ENCODE measurements around the gene CLDN16.

Gene CLDN16, protein sequence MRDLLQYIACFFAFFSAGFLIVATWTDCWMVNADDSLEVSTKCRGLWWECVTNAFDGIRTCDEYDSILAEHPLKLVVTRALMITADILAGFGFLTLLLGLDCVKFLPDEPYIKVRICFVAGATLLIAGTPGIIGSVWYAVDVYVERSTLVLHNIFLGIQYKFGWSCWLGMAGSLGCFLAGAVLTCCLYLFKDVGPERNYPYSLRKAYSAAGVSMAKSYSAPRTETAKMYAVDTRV

DNA sequence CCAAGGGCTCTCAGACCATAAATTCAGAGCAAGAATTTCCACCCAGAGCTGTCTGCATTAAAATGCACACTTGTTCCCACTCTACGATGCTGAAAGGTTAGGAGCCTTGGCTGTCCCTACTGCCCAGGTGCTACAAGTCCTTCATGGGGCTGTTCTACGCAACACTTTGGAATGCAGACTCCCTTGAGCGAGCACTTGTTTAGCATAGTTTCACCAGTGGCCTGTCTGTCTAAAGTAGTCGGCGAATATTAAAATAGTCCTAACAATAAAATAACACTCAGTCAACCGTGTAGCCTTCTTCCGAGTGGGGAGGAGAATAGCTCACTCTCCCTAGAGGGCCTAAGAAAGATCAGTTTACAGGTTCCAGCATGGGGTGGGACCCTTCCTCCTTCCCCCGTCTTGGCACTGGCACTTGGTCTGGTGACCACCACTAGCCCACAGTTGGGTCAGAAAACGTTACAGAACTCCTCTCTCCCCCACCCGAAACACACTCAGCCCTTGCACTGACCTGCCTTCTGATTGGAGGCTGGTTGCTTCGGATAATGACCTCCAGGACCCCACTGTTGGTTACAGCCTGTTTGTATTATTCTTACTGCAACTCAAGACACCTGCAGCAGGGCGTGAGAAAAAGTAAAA lies at the start of gene CLDN16:
CLDN16 (plus strand) TSS at position 586 of the 636 bp plus-strand sequence. CDS start 167 bp downstream, outside the sequence.
- Histone ChIP-seq H3K4me3 (ENCODE audit: low read depth in 1 of 2, low read length in 2 of 2) (no peak within 1 kb of the TSS), H3K27me3 (ENCODE audit: low read depth, low read length) (no peaks in the 10 kb centered on the region), H3K36me3 (ENCODE audit: control insufficient read depth in 1 of 2, insufficient read depth in 2 of 2, low read length in 2 of 2) (no peaks in the 10 kb centered on the region), H3K9me3 (ENCODE audit: control insufficient read depth in 1 of 2, low read length in 2 of 2) (no peaks in the 10 kb centered on the region), H3K4me1 (ENCODE audit: control insufficient read depth in 1 of 2, insufficient read depth in 2 of 2, low read length in 2 of 2) (no peaks in the 10 kb centered on the region), H3K27ac (ENCODE audit: low read length) (no peak within 1 kb of the TSS)

DNA sequence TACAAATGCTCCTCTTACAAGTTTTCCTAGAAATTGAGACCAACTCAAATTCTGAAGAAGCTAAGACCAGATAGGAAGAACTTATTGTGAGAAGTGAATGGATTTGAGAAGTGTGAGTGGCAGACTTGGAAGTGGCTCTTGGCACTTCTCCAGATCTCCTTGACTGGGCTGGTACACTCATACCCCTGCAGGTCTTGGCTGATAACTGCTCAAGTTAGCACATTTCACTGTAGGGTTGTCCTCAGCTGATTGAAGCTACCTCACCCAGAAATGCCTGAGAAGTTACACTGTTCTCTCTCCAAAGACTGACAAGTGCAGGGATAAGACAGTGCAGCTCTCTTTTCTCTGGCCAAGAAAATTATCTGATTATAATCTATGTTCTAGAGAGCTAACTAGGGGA lies 49.2 kb upstream of the CLDN16 start:
- no peaks in the 10 kb centered on the region for H3K27me3 ChIP-seq (ENCODE audit: low read depth, low read length)
- H3K27ac ChIP-seq (ENCODE audit: low read length), result no peak overlapping the region
- no peak overlapping the region for H3K4me3 ChIP-seq (ENCODE audit: low read depth in 1 of 2, low read length in 2 of 2)
- no peaks in the 10 kb centered on the region for H3K36me3 ChIP-seq (ENCODE audit: control insufficient read depth in 1 of 2, insufficient read depth in 2 of 2, low read length in 2 of 2)
- no peaks in the 10 kb centered on the region for H3K4me1 ChIP-seq (ENCODE audit: control insufficient read depth in 1 of 2, insufficient read depth in 2 of 2, low read length in 2 of 2)
- H3K9me3 ChIP-seq (ENCODE audit: control insufficient read depth in 1 of 2, low read length in 2 of 2), result no peaks in the 10 kb centered on the region

DNA sequence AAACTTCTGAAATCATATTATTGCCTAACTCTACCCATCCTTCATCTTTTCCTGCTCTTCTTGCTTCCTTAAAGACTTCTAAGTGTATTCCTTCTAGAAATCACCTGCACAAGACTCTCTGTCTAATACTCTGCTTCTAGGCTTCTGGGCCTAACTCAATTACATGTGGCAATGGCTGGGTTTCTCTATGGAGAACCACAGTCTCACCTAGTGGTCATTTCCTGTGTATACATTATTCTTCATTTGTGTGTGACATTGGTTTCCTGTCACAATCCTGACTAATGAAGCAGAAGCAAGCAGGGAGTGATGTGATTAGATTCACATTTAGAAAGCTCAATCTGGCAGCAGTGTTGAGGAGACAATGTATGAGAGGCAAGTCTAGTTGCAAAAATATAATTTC lies 48.8 kb upstream of the CLDN16 start:
- Histone ChIP-seq H3K4me3 (ENCODE audit: low read depth in 1 of 2, low read length in 2 of 2) (no peak overlapping the region), H3K36me3 (ENCODE audit: control insufficient read depth in 1 of 2, insufficient read depth in 2 of 2, low read length in 2 of 2) (no peaks in the 10 kb centered on the region), H3K27me3 (ENCODE audit: low read depth, low read length) (no peaks in the 10 kb centered on the region), H3K9me3 (ENCODE audit: control insufficient read depth in 1 of 2, low read length in 2 of 2) (no peaks in the 10 kb centered on the region), H3K27ac (ENCODE audit: low read length) (no peak overlapping the region), H3K4me1 (ENCODE audit: control insufficient read depth in 1 of 2, insufficient read depth in 2 of 2, low read length in 2 of 2) (no peaks in the 10 kb centered on the region)

DNA sequence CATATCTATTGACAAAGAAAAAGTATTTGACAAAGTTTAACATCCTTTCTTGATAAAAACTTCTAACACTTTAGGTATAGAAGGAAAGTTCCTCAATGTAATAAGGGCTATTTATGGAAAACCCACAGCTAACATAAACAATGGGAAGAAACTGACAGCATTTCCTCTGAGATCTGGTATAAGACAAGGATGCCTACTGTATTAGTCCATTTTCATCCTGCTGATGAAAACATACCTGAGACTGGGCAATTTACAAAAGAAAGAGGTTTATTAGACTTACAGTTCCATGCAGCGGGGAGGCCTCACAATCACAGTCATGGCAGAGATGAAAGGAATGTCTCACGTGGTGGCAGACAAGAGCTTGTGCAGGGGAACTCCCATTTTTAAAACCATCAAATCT lies 47.9 kb upstream of the CLDN16 start:
- Histone ChIP-seq H3K27me3 (ENCODE audit: low read depth, low read length) (no peaks in the 10 kb centered on the region), H3K4me1 (ENCODE audit: control insufficient read depth in 1 of 2, insufficient read depth in 2 of 2, low read length in 2 of 2) (peaks cover under 1 to 5% of the 10 kb centered on the region in 2 donors), H3K9me3 (ENCODE audit: control insufficient read depth in 1 of 2, low read length in 2 of 2) (no peaks in the 10 kb centered on the region), H3K4me3 (ENCODE audit: low read depth in 1 of 2, low read length in 2 of 2) (no peak overlapping the region), H3K27ac (ENCODE audit: low read length) (no peak overlapping the region), H3K36me3 (ENCODE audit: control insufficient read depth in 1 of 2, insufficient read depth in 2 of 2, low read length in 2 of 2) (no peaks in the 10 kb centered on the region)

DNA sequence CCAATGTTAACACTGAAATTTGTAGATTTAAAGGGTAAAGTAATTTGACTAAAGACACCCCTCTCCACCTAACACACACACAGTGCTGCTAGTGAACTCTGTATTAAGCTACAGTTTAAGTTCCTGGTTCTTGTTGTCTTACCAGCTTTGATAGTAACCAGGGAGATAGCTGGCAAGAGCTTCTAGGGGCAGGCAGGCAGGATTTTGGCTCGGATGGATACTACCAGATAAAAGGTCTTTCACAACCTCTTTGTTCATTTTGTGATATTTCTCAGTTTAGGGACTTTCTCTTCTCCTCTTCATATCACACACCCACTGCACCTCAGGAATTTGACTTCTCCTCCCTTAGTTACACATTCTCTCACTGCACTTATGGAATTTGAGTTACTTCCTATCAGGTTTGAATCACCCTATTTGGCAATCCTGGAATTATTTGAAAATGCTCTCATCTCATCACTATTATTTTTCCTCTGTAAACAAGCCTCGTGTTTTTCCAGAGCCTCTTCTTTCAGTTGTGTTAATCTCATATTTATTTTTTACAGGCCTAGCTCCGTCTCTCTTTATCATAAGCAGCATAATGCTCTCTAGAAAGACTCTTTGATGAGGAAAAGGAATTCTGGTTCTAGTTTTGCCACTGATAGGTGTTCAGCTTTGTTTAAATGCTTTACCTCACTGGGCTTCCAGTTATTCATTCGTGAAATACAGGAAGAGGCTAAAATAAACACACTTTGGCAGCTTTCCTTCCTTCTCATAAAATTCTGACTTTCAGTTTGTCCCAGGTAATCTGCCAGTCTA lies 42.7 kb upstream of the CLDN16 start:
- no peak overlapping the region for H3K4me3 ChIP-seq (ENCODE audit: low read depth in 1 of 2, low read length in 2 of 2)
- H3K27me3 ChIP-seq (ENCODE audit: low read depth, low read length), result no peaks in the 10 kb centered on the region
- no peaks in the 10 kb centered on the region for H3K36me3 ChIP-seq (ENCODE audit: control insufficient read depth in 1 of 2, insufficient read depth in 2 of 2, low read length in 2 of 2)
- H3K27ac ChIP-seq (ENCODE audit: low read length), result peak overlapping the region; percentile 18
- peaks cover 5% of the 10 kb centered on the region in 2 donors for H3K4me1 ChIP-seq (ENCODE audit: control insufficient read depth in 1 of 2, insufficient read depth in 2 of 2, low read length in 2 of 2)
- H3K9me3 ChIP-seq (ENCODE audit: control insufficient read depth in 1 of 2, low read length in 2 of 2), result no peaks in the 10 kb centered on the region

DNA sequence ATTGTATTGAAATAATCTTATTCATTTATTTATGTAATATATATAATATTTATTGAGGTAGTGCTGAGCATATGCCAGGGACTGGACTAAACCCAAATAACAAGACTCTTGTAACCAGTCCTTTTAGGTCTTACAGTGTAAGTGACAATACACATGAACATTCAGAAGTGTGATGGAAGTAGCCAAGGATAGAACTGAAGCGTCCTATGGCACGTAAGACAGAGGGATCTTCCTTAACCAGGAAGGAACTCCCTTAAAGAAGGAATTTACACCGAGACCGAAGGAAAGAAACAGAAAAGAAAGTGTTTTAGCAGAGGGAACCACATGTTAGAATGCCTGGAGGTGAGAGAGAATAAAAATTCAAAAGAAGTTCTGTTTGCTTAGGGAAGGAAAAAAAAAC lies 42.1 kb upstream of the CLDN16 start:
- Histone ChIP-seq H3K36me3 (ENCODE audit: control insufficient read depth in 1 of 2, insufficient read depth in 2 of 2, low read length in 2 of 2) (no peaks in the 10 kb centered on the region), H3K4me3 (ENCODE audit: low read depth in 1 of 2, low read length in 2 of 2) (no peak overlapping the region), H3K9me3 (ENCODE audit: control insufficient read depth in 1 of 2, low read length in 2 of 2) (no peaks in the 10 kb centered on the region), H3K27me3 (ENCODE audit: low read depth, low read length) (no peaks in the 10 kb centered on the region), H3K27ac (ENCODE audit: low read length) (no peak overlapping the region), H3K4me1 (ENCODE audit: control insufficient read depth in 1 of 2, insufficient read depth in 2 of 2, low read length in 2 of 2) (peaks cover 5% of the 10 kb centered on the region in 2 donors)

DNA sequence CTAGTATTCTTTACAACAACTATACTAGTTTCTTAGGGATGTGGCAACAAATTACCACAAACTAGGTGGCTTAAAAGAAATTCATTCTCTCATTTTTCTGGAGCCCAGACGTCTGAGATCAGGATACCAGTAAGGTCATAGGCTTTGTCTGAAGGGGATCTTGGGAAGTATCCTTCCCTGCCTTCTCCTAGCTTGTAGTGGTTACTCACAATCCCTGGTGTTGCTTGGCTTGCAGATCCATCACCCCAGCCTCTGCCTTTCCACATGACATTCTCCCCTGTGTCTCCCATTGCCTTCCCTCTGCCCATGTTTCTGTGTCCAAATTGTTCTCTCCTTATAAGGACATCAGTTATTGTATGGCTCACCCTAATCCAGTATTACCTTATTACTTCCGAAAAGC lies 41.4 kb upstream of the CLDN16 start:
- H3K4me3 ChIP-seq (ENCODE audit: low read depth in 1 of 2, low read length in 2 of 2), result no peak overlapping the region
- H3K27ac ChIP-seq (ENCODE audit: low read length), result no peak overlapping the region
- no peaks in the 10 kb centered on the region for H3K36me3 ChIP-seq (ENCODE audit: control insufficient read depth in 1 of 2, insufficient read depth in 2 of 2, low read length in 2 of 2)
- peaks cover 5% of the 10 kb centered on the region in 2 donors for H3K4me1 ChIP-seq (ENCODE audit: control insufficient read depth in 1 of 2, insufficient read depth in 2 of 2, low read length in 2 of 2)
- no peaks in the 10 kb centered on the region for H3K9me3 ChIP-seq (ENCODE audit: control insufficient read depth in 1 of 2, low read length in 2 of 2)
- no peaks in the 10 kb centered on the region for H3K27me3 ChIP-seq (ENCODE audit: low read depth, low read length)

DNA sequence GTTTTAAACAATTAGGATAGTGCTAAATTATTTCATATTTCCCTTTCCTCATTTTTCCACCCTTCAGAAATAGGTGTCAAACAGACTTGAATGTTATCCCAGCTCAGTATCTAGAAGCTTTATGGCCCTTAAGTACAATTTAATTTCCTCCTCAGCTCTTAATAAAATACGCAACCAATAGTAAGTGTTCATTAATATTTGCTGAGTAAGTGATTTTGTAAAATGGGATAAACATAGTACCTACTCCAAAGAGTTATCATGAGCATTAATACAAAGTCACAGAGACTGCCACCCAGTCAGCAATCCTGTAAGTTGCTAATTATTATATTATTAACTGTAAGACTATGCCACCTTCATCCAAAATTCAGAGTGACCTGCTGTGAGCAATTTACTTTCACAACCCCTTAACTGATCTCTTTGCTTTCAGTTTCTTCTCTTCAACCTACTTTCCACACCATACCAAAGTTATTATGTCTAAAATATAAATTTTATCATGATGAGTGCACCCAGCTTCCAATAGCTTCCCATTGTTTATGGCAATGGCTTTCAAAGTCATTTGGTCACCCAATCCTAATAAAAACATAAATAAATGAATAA lies 35.0 kb upstream of the CLDN16 start:
- Histone ChIP-seq H3K27ac (ENCODE audit: low read length) (no peak overlapping the region), H3K4me3 (ENCODE audit: low read depth in 1 of 2, low read length in 2 of 2) (no peak overlapping the region), H3K27me3 (ENCODE audit: low read depth, low read length) (no peaks in the 10 kb centered on the region), H3K9me3 (ENCODE audit: control insufficient read depth in 1 of 2, low read length in 2 of 2) (peaks cover 0 to 4% of the 10 kb centered on the region in 2 donors), H3K36me3 (ENCODE audit: control insufficient read depth in 1 of 2, insufficient read depth in 2 of 2, low read length in 2 of 2) (no peaks in the 10 kb centered on the region), H3K4me1 (ENCODE audit: control insufficient read depth in 1 of 2, insufficient read depth in 2 of 2, low read length in 2 of 2) (no peaks in the 10 kb centered on the region)

DNA sequence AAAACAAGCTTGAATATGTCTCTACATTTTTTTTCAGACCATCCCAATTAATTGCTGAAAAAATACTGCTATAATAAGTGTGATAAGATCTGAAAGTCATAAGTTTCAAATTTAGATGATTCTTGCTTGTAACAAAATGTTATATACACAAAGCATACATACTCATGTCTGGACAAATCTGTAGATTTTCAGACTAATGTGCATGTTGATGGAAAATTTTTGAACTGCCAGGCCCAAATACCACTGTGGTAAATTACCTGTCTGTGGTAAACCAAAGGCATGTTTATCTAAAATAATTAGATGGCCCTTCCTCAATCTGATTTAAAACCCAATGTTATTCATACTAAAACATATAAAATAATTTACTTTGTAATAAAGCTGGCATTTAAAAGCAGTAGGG lies 31.7 kb upstream of the CLDN16 start:
- Histone ChIP-seq H3K36me3 (ENCODE audit: control insufficient read depth in 1 of 2, insufficient read depth in 2 of 2, low read length in 2 of 2) (no peaks in the 10 kb centered on the region), H3K27ac (ENCODE audit: low read length) (no peak overlapping the region), H3K4me1 (ENCODE audit: control insufficient read depth in 1 of 2, insufficient read depth in 2 of 2, low read length in 2 of 2) (no peaks in the 10 kb centered on the region), H3K4me3 (ENCODE audit: low read depth in 1 of 2, low read length in 2 of 2) (no peak overlapping the region), H3K27me3 (ENCODE audit: low read depth, low read length) (no peaks in the 10 kb centered on the region), H3K9me3 (ENCODE audit: control insufficient read depth in 1 of 2, low read length in 2 of 2) (peaks cover 0 to 4% of the 10 kb centered on the region in 2 donors)

DNA sequence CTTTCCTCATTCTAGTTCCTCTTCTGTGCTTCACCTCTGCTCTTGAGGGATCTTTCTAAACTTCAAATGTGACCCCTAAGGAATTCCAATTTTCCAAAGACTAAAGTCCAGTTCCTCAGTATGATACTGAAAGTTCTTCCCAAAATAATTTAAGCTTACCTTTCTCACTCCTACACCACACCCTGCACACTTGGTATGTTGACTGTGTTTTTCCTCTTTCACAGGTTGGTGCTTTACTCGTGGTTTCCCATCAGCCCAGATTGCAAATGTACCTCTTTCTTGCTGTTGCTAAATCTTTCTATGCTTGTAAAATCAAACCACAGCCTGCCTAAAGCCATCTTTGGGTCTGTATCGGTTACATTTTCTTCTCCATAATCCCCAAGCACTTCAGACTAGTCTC lies 30.5 kb upstream of the CLDN16 start:
- H3K36me3 ChIP-seq (ENCODE audit: control insufficient read depth in 1 of 2, insufficient read depth in 2 of 2, low read length in 2 of 2), result no peaks in the 10 kb centered on the region
- no peak overlapping the region for H3K27ac ChIP-seq (ENCODE audit: low read length)

DNA sequence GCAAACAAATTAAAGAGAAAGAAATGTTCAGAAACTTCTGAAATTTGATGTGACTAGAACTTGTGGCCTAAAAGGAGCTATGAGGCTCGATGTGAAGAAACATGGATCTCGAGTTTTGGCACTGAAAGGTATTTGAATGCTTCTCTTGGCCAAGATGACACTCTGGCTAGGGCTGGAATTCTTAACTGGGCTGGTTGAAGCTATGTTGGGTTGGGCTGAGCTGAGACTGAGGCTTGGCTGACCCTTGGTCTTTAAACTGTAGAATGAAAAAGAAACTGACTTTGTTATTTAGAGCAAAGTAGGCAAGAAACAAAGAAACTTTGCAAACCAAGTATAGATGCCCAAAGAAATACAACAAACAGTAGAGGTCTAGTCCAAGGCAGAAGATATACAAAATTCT lies 28.1 kb upstream of the CLDN16 start:
- Histone ChIP-seq H3K36me3 (ENCODE audit: control insufficient read depth in 1 of 2, insufficient read depth in 2 of 2, low read length in 2 of 2) (no peaks in the 10 kb centered on the region), H3K27ac (ENCODE audit: low read length) (no peak overlapping the region), H3K4me3 (ENCODE audit: low read depth in 1 of 2, low read length in 2 of 2) (no peak overlapping the region), H3K9me3 (ENCODE audit: control insufficient read depth in 1 of 2, low read length in 2 of 2) (no peaks in the 10 kb centered on the region), H3K27me3 (ENCODE audit: low read depth, low read length) (no peaks in the 10 kb centered on the region), H3K4me1 (ENCODE audit: control insufficient read depth in 1 of 2, insufficient read depth in 2 of 2, low read length in 2 of 2) (no peaks in the 10 kb centered on the region)

More for the DNA sequence above, 30.5 kb upstream of the CLDN16 start:
- H3K4me1 ChIP-seq (ENCODE audit: control insufficient read depth in 1 of 2, insufficient read depth in 2 of 2, low read length in 2 of 2), result no peaks in the 10 kb centered on the region
- H3K9me3 ChIP-seq (ENCODE audit: control insufficient read depth in 1 of 2, low read length in 2 of 2), result peaks cover 0 to 4% of the 10 kb centered on the region in 2 donors
- no peaks in the 10 kb centered on the region for H3K27me3 ChIP-seq (ENCODE audit: low read depth, low read length)
- no peak overlapping the region for H3K4me3 ChIP-seq (ENCODE audit: low read depth in 1 of 2, low read length in 2 of 2)
